NCI-H82 treated with DMSO at 0.1 percent for 48 hours (cell line): ENCODE data around the gene WDR4.
"Not testable (repeated sequence)": the region's sequence is repeated elsewhere in the genome, so short reads cannot be mapped to it uniquely, and the experiment has no call there.

Experiments used
- DNase-seq: peaks from one replicate; lab custom pipeline; 2025; ENCODE audit not compliant: unreplicated experiment; lab: John Stamatoyannopoulos, UW

WDR4 gene

GRCh38 chr21:42820616-42821465, 58.5 kb downstream of the WDR4 start:
- no peak for DNase-seq

GRCh38 chr21:42819861-42820615, 59.3 kb downstream of the WDR4 start:
- DNase-seq: no peak

DNA sequence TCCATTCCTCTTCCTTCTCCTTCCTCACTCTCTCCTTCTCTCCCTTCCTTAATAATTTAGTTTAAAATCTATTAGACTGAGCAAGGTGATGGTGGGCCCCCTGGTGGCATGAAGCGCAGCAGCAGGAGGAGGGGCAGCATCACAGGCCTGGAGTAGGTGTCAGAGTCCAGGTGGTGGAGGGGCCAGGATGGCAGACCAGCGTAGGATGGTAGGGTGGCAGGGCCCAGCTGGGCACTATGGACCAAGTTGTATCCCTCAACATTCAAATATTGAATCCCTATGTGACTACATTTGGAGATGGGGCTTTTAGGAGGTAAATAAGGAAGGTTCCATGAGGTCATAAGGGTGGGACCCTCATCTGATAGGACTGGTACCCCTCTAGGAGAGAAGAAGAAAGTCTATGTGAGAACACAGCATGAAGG, 61.0 kb downstream of the WDR4 start:
- DNase-seq: peak; percentile 26

- no peak for DNase-seq
Measured at GRCh38 chr21:42815217-42815616, 64.1 kb downstream of the WDR4 start.

DNA sequence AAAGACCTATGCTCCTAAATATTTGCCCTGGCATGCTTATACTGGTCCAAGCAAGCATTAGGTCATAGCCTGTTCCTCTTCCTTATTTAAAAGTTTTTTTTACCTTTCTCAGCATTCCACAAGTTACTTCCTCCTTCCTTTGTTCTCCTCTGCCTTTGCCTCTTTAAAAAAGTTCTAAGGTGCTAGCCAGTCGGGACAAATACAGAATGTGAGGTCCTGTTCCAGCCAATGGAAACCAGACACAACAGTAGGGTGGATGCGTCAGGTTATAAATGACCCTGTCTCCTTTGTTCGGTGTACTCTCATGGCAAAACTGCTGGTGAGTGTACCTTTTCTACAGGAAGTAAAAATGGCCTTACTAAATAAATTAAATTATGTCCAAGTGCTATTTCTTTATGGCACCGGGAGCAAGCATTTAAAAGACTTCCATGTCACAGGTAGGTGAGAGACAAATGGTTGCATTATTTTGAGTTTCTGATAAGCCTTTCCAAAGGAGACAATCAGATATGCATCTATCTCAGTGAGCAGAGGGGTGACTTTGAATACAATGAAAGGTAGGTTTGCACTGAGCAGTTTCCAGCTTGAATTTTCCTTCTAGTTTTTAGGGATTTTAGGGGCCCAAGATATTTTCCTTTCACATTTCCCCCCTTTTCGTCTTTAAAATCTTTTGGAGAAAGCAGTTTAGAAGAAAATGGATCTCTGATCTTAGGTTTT, 66.7 kb downstream of the WDR4 start:
- not testable (repeated sequence) for DNase-seq

DNA sequence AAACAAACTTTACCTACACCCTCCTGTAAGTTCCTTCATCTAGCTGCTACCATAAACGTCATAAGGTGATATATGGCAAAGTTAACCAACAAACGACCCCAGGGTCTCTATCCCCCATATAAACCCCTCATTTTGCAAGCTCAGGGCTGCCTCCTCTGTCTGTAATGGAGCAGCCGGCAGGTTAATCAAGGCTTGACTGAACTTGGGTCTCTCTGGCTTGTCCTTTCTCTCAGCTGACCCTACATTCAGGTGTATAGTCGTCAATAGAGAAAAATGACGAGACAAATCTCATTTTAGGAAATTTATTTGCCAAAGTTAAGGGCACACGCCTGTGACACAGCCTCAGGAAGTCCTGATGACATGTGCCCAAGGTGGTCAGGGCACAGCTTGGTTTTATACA, 67.4 kb downstream of the WDR4 start:
- no peak for DNase-seq

DNA sequence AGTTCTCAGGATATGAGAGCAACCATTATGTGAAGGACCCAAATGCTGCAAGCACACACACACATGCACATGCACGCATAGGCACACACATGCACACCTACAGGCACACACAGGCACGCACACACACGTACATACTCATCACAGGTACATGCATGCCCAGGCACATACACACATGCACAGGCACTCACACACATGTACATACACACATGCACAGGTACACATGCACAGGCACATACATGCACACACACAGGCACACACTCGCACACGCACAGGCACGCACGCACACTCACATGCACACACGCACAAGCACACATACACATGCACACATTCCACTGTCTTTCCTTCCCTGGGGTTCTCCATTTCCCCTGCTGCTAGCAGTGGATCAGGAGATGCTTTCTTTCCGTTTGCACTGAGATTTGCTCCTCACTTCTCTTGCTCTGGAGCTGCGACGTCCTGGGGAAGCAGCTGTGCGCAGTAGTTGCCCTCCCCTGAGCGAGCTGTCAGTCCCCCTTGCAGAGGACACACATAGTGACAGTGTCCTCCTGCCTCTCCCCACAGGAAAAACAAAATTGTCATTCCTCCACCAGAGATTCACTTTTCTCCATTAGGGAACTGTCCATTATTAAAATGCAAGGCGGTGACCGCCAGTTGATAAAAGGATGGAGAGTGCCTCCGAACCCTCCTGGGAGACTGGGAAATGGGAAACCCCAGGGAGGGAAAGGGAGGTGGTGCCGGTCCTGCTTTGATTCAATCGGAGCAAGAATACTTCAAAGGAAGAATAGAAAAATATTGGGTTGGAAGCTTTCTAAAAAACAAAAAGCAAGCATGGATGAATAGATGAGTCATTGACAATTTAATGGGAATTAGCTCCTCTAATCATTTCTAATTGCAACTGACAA, 69.5 kb downstream of the WDR4 start:
- no peak for DNase-seq

DNA sequence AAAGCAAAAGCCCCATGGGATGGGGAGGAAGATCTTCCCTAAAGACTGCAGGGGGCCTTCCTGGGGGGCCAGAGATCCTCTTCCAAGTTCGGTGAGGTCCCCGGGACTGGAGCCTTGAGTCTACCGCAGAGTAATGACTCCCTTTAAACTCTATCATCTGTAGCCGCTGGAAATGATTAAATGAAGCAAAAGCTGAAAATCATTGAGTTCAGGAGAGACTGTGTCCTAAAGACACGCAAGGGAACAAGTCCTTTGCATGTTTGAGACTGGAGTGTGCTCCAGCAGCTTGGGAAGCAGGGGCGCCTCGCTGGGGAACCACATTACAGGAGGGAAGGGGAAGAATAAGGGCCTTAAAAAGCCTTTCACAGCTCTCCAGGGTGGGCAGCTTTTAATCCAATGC, 70.2 kb downstream of the WDR4 start:
- DNase-seq: no peak

DNA sequence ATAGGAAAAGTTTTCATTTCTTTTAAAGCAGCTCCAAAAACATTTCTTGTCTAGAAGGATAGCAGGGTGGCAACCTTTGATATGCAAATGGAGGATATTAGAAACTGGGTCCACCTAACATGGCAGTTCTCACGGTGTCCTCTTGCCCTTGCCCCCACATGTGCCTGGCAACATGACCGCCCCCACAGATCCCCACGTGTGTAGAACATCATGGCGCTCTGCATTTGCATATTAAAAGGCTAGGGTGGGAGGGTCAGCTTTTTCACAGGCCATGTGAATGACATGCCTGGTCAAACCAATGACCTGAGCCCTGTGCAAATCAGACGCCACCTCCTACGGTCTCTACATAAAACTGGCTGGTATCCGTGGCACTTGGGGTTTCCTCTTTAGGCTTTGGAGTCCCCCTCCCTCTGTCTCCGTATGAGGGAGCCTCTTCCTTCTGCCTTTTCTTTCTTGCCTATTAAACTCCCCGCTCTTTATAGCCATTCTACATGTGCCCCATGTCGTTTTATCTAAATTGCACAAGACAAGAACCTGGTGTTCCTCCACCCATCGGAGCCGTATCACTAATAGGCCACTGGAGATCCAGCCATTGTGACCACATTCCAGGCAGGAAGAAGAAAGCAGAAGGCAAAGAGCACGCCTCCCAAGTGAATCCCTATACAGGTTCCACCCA, 71.3 kb downstream of the WDR4 start:
- DNase-seq: no peak

DNA sequence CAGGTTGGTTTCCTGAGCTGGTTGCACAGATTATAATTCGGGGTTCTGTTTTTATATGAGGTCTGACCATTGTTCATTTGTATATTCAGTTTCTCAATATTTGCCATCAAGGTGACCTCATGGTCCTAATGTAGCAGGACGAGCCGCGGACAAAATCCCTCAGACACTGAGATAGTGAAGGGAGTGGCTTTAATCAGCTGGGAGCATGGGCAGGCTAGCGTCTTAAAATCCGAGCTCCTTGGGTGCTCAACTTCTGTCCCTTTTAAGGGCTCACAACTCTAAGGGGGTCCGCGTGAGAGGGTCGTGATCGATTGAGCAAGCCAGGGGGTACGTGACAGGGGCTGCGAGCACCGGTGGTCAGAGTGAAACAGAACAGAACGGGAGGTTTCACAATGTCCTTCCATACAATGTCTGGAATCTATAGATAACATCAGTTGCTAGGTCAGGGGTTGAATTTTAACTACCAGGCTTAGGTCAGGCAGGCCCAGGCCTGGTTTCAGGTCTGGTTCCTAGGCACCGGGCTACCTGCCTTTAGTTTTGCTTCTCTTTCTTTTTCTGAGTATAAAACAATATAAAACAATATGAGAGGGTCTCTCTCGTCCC, 71.9 kb downstream of the WDR4 start:
- not testable (repeated sequence) for DNase-seq

DNA sequence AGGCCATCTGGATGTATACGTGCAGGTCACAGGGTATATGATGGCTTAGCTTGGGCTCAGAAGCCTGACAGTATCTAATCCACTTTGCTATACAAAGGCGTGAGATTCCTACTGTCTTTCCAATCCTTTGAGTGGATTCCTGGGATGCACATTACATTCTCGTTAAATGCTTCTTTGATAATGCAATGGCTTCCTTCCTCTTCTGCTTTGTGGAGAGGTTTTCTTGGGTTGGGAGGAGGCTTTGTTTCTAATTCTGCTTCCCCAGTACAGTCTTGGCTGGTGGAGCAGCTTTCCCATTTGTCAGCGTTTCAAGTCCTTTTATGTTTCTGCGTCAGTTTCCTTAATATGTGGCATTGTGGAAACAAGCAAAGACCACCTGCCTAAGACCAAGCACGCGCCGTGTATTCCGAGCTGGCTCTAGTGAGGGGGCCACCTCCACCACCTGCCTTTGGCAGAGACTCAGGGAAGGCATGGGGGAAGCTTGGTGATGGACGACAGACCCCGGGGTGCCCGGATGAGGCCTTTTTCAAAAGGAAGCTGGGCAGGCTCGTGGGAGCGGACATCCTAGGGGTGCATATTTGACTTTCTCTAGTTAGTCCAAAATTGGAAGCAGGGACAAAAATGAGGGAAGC, 72.7 kb downstream of the WDR4 start:
- no peak for DNase-seq

DNA sequence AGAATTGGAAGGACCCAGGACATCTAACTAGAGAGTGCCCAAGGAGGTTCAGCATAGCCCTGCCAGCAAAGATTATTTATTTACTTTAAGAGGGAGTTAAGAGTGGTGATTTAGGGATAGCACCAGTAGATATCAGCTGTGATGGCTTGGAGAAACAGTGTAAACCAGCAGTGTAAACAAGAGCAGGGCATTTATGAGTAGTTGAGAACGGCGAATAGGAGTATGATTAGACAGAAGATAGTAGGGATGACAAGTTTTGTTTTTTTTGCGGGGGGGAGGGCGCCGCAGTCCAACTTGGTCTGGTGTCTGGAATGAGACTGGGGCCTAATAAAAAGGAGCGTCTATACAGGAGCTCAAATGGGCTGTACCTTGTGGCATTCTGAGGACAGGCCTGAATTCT, 77.7 kb downstream of the WDR4 start:
- not testable (repeated sequence) for DNase-seq

GRCh38 chr21:42799948-42800347, 79.4 kb downstream of the WDR4 start:
- DNase-seq: no peak

DNA sequence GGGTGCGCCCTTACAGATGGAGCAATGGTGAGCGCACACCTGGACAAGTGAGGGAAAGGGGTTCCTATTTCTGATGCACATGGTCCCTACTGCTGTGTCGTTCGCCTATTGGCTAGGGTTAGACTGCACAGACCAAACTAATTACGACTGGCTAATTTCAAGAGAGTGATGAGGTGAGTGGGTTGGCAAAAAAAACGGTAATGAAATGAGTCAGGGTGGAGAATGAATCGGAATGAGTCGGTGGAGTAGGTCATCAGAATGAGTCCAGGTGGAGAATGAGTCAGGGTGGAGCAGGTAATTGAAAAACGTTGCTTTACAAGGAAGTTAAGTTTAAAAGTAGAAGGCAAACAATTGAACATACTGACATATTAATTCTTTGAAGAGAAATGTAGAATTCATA, 79.8 kb downstream of the WDR4 start:
- DNase-seq: no peak
